ENCODE results near the gene ZSCAN10.
A peak's percentile ranks its signal among the peaks of the same experiment; 100 is the strongest.
"Not testable (repeated sequence)": the region's sequence is repeated elsewhere in the genome, so short reads cannot be mapped to it uniquely, and the experiment has no call there.

The ZSCAN10 gene

DNA sequence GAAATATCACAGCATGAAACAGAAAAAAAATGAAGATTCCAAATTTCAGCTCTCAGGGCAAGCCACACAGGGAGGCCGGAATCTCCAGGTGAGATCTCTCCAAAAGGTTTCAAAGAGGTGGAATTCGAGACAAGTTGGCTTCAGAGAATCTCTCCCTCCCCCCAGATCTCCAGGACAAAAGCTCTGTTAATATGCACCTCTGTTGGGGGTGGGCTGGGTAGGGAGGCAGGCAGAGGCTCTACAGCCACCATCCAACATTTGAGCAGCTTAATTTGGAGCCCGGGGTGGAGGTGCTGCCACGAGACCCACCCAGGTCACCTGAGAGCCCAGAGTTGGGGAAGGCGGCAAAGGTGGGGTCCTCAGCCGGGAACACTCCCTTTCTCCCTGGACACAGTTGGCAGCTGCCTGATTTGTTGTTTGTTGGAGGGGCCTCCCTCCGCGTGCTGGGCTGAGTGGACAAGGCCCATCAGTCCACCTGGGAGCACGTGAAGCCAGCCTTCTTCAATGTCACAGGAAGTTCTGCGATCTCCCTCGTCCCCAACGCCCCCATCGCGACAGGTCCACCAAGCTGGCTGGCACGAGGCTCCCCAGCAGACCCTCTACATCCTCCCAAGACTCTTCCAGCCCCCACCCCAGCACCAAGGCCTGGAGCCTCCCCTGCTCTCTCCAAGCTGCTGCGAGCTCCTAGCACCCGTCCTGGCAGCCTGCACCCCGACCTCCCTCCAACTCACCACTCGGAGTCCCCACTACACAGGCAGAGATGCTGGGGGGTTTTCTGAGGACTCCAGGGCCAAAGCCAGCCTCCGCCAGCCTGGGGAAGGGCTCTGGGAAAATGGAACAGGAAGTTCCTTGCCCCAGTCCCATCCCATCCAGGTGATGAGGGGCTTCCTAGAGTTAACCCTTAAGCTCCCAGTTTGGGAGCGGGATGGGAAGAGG lies at the start of gene ZSCAN10:
ZSCAN10 (minus strand) TSS at position 836 of the 936 bp plus-strand sequence. CDS start 6,357 bp downstream, outside the sequence.
- DNase-seq, result no peak

DNA sequence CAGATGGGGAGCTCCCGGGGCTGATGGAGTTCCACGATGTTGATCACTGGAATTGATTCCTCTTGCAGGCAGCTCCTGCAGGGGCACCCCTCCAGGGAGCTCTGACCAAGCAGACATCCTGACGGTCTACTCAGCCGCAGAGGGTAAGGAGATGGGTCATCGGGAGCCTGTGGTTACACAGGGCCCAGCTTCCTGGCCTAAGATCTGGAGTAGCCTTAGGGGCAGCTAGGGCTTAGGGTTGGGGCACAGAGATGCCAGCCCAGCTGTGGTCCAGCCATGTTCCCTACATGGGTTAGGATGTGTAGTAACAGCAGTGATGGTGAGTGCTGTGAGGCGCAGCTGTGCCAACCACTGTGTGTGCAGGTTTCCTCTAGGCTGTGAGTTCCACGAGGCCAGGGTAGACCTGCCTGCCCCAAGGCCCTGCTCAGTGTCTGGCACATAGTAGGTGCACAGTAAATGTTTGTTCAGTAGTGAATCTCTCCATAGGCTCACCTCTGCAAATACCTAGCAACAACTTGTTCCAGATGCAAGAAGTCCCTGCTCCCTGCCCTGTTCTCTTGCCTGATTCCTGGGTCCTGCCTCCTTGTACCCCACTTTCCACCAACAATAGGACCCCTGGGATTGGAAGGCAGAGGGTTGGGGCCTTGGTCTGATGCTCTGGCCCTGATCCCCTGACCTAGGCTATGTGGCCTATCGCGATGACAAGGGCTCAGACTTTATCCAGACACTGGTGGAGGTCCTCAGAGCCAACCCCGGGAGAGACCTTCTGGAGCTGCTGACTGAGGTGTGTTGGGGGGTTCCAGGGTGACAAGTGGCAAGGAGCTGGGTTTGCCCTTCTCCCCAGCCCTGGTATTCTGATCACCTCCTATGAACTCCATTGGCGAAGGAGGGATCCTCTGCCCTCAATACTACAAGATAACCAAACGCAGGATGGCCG lies 49.4 kb upstream of the ZSCAN10 start:
- no peak for DNase-seq

DNA sequence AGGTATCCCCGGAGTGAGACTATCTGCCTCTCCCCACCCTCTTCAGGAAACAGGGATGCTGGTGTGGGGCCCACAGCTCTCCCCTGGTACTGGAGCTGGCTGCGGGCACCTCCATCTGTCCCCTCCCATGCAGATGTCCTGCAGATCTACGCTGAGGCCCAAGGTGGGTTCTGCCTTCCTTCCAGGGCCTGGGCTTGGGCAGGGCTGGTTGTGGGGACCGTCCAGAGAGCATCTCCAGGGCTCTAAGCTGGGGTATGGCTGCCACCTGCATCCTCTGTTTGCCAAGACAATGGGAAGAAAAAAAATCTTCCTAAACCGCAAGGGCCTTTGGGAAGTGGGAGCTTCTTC lies 48.6 kb upstream of the ZSCAN10 start:
- no peak for DNase-seq

DNA sequence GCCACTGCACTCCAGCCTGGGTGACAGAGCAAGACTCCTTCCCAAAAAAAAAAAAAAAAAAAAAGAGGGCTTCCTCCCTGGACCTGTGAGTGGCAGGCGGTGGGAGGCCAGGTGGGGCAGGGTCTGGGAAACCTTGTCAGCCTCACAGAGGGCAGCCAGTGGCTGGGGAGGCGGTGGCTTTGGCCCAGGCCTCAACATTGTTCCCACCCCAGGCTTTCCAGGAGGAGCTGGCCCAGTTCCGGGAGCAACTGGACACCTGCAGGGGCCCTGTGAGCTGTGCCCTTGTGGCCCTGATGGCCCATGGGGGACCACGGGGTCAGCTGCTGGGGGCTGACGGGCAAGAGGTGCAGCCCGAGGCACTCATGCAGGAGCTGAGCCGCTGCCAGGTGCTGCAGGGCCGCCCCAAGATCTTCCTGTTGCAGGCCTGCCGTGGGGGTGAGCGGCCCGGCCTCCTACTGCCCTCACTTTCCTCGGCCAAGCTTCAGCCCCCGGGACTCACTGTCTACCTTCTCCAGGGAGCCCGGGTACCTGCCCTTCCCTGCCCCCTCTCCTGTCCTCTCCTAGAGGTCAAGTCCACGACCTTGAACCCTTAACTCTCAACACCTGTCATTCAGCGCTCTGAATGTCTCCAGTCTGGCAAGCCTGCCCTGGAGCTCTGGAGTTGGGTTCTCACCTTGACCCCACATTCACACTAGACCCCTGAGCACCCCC lies 48.1 kb upstream of the ZSCAN10 start:
- DNase-seq, result no peak

DNA sequence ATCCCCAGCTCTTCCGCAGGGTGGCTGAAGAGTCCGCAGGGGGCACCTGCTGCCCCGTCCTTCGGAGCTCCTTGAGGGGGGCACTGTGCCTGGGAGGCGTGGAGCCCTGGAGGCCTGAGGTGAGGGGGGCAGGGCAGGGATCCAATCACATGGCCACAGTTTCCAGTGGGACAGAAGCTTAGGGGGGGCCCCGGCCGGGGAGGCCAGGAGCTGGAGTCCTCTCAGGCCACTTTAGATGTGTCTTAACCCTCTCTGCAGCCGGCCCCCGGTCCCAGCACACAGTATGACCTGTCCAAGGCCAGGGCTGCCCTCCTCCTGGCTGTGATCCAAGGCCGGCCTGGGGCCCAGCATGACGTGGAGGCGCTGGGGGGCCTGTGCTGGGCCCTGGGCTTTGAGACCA lies 46.6 kb upstream of the ZSCAN10 start:
- no peak for DNase-seq

DNA sequence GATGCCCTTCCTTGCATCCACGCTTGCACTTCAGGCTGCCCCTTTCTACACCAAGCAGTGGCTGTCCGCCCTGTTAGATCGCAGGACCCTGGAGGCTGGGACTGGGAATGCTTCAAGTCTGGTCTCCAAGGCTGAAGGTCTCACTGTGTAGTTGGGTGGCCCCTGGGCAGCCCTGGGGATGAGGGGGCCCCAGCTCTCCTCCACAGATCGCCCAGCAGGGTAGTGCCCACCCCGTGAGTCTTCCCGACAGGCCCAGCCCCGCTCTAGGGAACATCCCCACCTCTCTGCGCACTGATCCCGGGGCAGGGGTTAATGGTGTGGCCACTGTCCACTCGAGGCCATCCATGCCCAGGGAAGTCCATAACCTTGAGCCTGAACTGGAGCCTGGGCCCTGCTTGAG lies 46.1 kb upstream of the ZSCAN10 start:
- DNase-seq, result no peak

DNA sequence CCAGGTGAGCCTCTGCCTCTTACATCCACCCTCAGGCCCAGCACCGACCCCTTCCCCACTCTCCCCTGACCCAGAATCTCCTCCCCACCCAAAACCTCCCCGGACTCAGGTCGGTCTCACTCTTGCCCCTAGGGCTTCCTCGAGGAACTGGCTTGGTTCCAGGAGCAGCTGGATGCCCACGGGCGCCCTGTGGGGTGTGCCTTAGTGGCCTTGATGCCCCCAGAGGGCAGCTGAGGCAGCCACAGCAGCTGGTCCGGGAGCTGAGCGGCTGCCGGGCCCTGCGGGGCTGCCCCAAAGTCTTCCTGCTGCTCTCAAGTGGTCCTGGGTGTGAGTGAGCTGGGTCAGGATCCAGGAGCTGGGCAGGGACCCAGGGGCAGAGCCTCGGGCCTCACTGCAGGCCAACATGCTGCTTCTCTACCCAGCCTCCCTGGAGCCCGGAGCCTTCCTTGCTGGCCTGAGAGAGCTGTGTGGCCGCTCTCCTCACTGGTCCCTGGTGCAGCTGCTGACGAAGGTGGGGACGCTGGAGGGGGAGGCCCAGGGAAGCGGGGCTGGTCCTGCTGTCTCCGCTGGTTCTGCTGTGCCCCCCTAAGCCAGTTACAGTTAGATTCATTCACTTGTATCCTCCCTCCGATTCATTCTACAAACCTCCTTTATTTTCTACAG lies 45.4 kb upstream of the ZSCAN10 start:
- DNase-seq, result no peak

DNA sequence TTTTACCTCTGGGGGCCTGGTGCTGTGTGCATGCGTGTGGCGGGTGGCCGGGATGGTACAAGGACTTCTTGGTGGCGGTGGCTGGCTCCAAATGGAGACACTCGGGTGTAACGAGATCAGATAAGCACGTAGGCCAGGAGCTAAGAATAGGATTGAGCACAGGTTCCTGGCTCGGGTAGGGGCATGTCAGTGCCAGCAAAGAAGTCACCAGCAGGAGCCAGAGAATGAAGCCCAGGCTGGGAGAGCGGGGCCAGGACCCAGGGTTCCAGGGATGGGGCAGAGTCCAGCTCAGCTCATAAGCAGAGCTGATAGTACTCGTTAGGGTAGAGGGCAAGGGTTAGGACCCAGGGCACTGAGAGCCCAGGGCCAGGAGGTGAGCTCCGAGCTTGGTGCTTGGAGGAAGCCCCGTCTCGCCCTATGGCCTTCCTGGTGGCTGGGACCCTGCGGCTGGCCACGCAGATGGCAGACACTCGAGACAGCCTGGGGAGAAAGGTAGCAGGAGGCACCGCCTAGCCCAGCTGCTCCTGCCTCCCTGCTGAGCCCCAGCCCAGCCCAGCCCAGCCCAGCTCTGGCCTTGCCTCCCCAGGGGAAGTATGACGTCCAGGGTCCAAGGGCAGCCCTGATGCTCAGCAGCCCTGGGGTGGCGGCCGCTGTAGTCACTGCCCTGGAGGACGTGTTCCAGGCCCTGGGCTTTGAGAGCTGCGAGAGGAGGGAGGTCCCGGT lies 44.7 kb upstream of the ZSCAN10 start:
- DNase-seq, result no peak

DNA sequence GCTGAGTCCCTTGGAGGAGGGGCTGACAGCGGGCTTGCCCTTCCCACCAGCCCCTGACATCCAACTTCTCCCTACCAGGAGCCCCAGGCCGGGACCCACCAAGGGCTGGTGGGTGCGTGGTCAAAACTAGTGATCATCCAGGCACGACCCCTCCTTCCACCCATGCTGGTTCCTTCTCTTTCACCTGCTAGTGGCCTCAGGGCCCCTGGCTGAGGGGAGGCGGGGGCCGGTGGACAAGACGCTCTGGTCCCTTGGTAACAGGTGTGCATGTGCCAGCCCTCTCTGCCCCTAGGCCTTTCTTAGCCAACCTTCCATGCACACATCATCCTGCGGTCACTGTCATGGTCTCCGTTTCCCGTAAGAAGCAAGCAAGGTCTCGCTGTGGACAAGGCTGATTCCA lies 44.1 kb upstream of the ZSCAN10 start:
- DNase-seq, result no peak

DNA sequence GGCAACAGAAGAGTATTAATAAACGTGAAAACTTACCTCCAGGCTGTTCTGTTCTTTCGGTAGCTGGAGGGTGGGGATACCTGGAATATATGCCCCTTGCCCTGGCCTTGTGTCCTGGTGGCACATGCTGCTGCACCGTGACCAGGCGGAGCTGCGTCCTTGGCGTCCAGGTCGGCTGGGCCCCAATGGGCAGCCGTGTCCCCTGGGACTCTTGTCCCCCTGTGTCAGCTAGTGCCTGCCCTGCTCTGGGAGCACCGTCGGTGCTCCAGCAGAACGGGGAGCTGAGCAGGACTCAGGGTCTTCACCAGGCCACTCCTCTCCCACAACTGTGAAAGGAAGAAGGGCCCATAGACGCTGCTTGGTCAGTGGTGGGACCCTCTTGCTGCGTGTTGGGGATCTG lies 43.7 kb upstream of the ZSCAN10 start:
- DNase-seq, result no peak

DNA sequence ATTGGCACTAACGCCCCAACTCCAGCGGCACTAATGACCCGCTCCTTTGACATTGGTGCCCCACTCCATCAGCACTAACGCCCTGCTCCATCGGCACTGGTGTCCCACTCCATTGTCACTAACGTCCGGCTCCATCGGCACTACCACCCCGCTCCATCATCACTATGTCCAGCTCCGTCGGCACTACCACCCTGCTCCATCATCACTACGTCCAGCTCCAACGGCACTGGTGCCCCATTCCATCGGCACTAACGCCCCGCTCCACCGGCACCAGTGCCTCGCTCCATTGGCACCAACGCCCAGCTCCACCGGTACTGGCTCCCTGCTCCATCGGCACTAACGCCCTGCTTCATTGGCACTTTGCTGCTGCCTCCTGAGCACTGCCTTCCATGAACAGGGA lies 43.2 kb upstream of the ZSCAN10 start:
- DNase-seq, result no peak

DNA sequence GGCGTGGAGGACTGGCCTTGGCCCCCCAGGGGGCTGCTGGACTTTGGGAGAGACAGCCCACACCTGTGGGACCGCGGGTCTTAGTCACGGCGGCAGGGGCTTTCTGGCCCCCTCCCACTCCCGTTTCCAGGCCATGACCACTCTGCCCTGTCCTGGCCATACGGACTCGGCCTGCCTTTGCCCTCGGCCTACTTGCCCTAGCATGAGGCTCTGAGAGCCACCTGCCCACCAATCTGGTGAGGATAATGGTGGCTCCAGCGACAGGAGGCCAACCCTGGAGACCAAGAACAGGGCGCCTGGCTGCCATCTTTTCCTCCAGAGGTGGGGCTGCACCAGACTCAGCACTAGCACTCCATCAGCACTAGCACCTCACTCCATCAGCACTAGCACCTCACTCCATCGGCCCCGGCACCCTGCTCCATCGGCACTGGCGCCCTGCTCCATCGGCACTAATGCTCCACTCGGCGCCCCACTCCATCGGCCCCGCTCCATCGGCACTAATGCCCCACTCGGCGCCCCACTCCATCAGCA lies 42.8 kb upstream of the ZSCAN10 start:
- no peak for DNase-seq

DNA sequence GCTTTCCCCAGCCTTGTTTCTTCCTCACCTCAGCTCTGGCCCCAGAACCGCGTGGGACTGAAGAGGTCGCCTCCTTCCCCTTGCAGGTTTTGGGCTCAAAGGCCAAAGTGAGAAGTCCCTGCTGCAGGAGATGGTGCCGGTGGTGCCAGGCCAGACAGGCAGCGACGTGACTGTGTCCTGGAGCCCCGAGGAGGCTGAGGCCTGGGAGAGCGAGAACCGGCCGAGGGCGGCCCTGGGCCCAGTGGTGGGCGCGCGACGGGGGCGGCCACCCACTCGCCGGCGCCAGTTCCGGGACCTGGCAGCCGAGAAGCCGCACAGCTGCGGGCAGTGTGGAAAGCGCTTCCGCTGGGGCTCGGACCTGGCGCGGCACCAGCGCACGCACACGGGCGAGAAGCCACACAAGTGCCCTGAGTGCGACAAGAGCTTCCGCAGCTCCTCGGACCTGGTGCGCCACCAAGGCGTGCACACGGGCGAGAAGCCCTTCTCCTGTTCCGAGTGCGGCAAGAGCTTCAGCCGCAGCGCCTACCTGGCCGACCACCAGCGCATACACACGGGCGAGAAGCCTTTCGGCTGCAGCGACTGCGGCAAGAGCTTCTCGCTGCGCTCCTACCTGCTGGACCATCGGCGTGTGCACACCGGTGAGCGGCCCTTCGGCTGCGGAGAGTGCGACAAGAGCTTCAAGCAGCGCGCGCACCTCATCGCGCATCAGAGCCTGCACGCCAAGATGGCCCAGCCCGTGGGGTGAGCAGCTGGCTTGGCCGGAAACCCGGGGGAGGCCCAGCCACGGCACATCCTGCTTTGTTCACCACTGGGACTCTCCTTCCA lies 41.7 kb upstream of the ZSCAN10 start:
- no peak for DNase-seq

DNA sequence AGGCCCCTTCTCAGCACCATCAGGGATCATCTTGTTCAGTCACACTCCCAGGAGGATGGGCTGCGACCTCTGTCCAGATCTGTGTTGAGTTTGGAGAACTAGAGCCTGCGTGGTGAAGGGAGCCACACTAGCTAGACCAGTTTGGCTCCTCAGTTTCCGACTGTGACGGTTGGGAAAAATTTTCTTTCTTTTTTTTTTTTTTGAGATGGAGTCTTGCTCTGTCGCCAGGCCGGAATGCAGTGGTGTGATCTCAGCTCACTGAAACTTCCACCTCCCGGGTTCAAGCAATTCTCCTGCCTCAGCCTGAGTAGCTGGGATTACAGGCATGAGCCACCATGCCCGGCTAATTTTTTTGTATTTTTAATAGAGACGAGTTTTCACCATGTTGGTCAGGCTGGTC lies 40.5 kb upstream of the ZSCAN10 start:
- not testable (repeated sequence) for DNase-seq

DNA sequence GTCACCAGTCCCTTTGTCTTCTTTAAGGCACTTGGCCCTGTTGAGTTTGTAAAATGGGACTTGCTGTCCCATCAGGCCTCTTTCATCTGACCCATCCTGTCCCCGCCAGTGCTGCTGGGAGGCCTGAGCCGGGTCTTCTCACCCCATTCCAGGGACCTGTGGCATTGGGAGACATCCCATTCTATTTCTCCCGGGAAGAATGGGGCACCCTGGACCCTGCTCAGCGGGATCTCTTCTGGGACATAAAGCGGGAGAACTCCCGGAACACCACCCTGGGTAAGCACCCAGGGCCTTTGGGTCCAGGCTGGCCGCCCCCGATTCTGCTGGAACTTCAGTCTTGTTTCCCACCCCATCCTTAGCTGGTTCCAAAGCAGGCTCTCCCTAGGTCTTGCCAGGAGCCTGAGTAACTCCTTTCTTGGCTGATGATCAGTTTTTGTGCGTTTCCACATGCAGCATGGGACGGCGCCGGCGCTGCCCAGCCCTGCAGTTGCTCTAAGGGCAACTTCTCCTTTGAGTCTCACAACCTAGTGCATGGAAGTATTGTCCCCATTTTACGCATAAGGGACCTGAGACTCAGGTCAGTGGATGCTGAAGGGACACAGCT lies 39.8 kb upstream of the ZSCAN10 start:
- no peak for DNase-seq

DNA sequence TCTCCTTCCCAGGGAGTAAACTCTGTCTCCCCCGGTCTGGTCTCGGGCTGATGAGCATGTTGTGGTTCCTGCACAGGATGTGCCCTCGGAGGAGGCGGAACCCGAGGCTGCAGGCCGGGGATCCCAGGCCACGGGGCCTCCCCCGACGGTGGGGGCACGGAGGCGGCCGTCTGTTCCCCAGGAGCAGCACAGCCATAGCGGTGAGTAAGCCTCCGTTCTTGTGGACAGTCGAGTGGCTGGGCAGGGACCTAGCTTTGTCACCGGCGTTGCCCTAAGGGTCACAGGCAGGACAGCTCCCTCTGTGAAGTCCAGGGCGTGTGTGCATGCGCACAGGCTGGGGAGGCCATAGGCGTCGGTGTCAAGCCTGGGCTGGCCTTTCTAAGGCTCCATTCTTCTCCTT lies 39.2 kb upstream of the ZSCAN10 start:
- DNase-seq, result no peak

DNA sequence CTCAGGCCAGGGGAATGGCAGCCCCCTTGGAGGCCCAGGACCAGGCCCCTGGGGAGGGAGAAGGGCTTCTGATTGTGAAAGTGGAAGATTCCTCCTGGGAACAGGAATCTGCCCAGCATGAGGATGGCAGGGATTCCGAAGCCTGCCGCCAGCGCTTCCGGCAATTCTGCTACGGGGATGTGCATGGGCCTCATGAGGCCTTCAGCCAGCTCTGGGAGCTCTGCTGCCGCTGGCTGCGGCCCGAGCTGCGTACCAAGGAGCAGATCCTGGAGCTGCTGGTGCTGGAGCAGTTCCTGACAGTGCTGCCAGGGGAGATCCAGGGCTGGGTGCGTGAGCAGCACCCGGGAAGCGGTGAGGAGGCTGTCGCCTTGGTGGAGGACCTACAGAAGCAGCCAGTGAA lies 38.2 kb upstream of the ZSCAN10 start:
- DNase-seq, result no peak

DNA sequence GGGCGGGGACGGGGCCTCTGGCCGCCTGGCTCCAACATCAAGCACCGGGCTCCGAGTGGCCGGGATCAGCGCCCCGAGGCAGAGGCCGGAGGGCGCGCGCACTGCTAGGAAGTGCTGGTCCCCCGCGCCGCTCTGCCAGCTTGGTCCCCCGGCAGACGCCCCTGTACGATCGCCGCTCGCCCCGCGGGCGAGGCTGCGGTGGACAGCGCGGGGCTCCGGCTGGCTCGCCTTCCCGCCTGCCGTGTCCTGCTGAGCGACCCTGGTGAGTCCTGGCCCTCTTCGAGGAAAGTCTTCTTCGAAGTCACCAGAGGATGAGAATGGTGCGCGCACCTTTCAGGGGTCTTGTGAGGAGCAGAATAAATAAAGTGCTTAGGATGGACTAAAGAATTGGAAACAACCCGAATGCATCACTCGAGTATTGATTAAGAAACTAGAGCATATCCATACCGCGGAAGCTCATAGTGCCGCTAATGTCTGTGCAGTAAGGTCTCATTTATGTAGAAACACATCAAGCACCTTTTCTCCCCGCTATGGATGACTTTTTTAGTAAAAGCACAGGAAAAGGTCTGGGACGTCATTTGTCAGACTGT lies 36.1 kb upstream of the ZSCAN10 start:
- DNase-seq, result no peak

DNA sequence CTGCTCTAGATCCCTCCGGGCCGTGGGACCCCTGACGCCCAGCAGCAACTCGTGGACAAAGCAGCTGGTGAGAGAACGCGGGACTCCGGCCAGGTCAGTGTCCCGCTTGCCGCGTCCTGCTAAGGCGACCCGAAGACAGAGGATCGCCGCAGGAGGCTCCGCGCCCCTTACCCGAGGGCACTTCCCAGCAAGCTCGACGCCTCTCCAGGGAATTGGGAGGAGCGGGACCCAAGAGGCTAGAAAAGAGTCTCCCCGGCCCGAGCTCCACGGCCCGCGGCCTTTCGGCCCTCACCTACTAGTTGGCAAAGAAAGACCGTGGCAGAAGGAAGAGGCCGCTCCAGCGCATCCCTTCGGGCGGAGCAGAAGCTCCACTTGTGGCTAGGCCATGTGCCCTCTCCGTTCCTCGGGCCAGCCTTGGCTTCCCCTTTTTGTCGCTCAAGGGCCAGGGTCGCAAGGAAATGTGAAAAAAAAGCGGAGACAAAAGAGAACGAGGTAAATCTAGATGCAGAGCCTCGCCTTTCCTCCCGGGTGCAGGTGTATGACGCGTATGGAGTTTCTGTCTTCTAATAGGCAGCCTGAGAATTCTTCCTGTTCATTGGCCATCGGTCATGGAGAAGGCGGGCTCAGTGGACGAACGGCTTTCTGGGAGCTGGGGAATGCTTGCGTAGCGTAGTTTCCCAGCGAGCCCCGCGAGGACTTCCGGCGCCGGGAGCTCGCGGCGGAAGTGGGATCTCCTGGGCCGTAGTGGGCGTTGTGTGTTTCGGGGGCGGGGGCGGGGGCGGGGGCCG lies 35.4 kb upstream of the ZSCAN10 start, which contains the start of gene ZNF213:
ZNF213 (plus strand) TSS at position 692 of the 788 bp plus-strand sequence. CDS start 2,252 bp downstream, outside the sequence.
- peak; percentile 97 for DNase-seq

Data from CD4-positive, alpha-beta T cell treated with Interleukin-15 for 1 hour (primary cell).